Neutrophil (primary cell): Measurements from ENCODE around the gene RAB27A.

Experiments
- H3K27ac ChIP-seq: fragments of 200-600 bp; sonication (generic); 2 replicates; pipeline ENCODE4 v1.5.1; 2016; ENCODE audit warnings: mild to moderate bottlenecking, moderate library complexity
- H3K27me3 ChIP-seq: fragments of 200-600 bp; sonication (generic); 2 replicates; pipeline ENCODE4 v1.6.0; 2016; ENCODE audit warnings: mild to moderate bottlenecking
- H3K36me3 ChIP-seq: fragments of 200-600 bp; sonication (generic); 2 replicates; pipeline ENCODE4 v1.5.1; 2017
- H3K4me1 ChIP-seq, 2 experiments: fragments of 200-600 bp in 1 of 2; sonication (generic) in 1 of 2; 1 replicate in 1 of 2; 2 replicates in 1 of 2; pipeline versions ENCODE4 v1.5.1 to v1.6.1; 2013 to 2016; ENCODE audit warnings: low read depth in 1 of 2, low read length in 1 of 2, mild to moderate bottlenecking in 1 of 2, moderate library complexity in 1 of 2; ENCODE audit not compliant: control insufficient read depth in 1 of 2, insufficient read depth in 1 of 2
- H3K4me3 ChIP-seq, 2 experiments: fragments of 200-600 bp in 1 of 2; sonication (generic) in 1 of 2; 1 replicate in 1 of 2; 2 replicates in 1 of 2; pipeline ENCODE4 v1.5.1; 2013 to 2016; ENCODE audit warnings: low read depth in 1 of 2, low read length in 1 of 2, mild to moderate bottlenecking in 1 of 2, moderate library complexity in 1 of 2
- H3K9me3 ChIP-seq: fragments of 200-600 bp; sonication (generic); 2 replicates; pipeline ENCODE4 v1.5.1; 2016
- TF ChIP-seq, protein P1 (sequence below): fragments of 200-600 bp; sonication (generic); IDR thresholded peaks from 2 replicates; pipeline ENCODE4 v1.5.1; 2016; ENCODE audit warnings: antibody characterized with exemption

Gene RAB27A

DNA sequence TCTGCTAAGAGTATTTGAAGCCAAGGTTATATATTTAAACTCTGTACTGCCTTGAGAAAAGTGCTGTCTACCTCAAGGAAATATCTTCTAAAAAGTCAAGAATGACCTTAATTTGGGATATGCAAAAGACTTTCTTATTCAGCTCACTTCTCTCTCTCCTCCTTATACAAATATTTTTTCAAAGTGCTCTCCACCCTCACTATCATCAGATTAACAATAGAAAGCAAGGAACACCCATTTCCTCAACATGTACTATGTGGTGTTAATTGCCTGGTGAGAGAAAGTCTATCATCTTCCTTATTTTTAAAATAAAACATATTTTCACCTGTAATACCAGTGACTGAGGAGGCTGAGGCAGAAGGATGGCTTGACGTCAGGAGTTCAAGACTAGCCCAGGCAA is 48.4 kb downstream of the RAB27A start:
- peaks cover 54 to 93% of the 10 kb centered on the region in 2 experiments for H3K4me1 ChIP-seq
- no peak overlapping the region for H3K4me3 ChIP-seq
- H3K9me3 ChIP-seq, result no peaks in the 10 kb centered on the region
- H3K27ac ChIP-seq, result peak overlapping the region; percentile 67
- TF ChIP-seq, protein P1, sequence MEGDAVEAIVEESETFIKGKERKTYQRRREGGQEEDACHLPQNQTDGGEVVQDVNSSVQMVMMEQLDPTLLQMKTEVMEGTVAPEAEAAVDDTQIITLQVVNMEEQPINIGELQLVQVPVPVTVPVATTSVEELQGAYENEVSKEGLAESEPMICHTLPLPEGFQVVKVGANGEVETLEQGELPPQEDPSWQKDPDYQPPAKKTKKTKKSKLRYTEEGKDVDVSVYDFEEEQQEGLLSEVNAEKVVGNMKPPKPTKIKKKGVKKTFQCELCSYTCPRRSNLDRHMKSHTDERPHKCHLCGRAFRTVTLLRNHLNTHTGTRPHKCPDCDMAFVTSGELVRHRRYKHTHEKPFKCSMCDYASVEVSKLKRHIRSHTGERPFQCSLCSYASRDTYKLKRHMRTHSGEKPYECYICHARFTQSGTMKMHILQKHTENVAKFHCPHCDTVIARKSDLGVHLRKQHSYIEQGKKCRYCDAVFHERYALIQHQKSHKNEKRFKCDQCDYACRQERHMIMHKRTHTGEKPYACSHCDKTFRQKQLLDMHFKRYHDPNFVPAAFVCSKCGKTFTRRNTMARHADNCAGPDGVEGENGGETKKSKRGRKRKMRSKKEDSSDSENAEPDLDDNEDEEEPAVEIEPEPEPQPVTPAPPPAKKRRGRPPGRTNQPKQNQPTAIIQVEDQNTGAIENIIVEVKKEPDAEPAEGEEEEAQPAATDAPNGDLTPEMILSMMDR, result no peak
- peaks cover 7% of the 10 kb centered on the region for H3K36me3 ChIP-seq
- H3K27me3 ChIP-seq, result no peaks in the 10 kb centered on the region

DNA sequence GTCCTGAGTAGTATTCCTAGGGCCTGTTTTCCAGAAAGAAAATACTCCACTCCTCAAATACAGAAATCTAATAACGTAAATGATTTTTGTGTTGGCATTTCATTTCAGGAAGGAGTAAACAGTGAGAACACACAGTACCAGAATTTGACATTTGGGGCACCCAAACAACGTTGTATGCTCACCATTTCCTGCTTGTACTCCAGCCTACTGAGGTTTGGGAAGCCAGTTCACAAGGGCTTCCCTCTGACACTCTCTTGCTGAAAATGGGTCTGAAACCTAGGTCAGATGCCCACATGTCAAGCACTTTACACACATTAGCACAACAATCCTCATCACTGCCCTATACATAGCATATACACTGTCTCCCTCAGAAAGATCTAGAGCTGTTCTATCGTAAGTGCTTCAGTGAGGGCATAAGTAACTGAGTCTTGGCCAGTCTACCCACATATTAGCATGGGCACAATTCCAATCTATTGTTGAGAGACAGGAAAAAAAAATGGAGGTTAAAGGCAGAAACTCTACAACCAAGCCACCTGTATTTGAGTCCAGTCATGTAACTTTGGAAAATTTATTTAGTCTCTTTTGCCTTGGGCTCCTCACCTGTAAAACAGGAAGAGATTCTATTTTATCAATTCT is 49.4 kb downstream of the RAB27A start:
- Histone ChIP-seq H3K27ac (peak overlapping the region; percentile 67), H3K4me1 (peaks cover 44 to 89% of the 10 kb centered on the region in 2 experiments), H3K36me3 (peaks cover 7% of the 10 kb centered on the region), H3K27me3 (no peaks in the 10 kb centered on the region), H3K9me3 (no peaks in the 10 kb centered on the region), H3K4me3 (no peak overlapping the region)
- TF ChIP-seq, protein P1, result no peak

DNA sequence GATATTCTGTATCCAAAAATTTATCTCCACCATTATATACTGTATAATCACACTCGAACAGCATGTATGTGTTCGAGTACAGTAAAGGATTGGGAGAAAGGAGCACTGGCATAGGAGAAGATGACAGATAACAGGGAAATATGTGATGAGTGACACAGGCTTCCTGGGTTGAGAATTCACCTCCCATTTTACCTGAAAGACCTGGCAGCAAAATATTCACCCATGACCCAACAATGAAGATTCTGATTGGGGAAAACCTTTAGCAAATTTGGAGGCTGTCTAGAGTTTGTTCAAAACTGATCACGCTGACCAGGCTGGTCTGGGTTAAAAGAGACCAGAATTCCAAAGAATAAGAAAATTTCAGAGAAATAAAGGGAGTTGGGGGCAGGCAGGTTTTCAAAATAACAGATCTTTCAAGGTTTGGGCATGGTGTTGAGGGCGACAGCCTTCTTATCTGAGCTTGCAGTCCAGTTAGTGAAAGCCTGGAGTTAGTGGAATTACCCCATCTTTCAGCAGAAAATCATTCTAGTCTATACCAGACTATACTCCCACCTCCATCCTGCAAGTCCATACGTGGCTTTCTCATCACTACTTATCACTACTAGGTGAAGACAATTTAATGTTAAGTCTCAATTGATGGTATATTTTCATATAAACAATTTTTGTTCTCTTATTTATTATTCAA is 50.0 kb downstream of the RAB27A start:
- TF ChIP-seq, protein P1, result no peak
- H3K4me3 ChIP-seq, result no peak overlapping the region
- peak overlapping the region; percentile 67 for H3K27ac ChIP-seq
- peaks cover 12% of the 10 kb centered on the region for H3K36me3 ChIP-seq
- H3K9me3 ChIP-seq, result no peaks in the 10 kb centered on the region
- H3K4me1 ChIP-seq, result peaks cover 38 to 88% of the 10 kb centered on the region in 2 experiments
- no peaks in the 10 kb centered on the region for H3K27me3 ChIP-seq

DNA sequence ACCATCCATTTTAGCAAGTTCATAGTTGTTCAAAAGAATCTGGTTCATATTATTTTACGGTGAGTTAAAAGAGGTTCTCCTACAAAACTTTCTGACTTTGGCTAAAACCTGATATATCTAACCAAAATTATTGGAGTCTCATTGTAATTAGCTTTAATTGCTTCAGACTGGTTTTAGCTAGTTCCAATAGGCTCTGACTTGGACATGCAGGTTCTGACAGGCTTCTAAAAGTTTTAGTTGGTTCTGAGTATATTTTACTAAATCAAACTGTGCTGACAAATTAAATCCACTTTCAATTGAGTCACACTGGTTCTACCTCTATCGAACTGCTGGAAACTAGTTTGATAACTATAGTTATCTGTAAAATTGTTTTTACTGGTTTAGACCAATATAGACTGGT is 50.7 kb downstream of the RAB27A start:
- peaks cover 19% of the 10 kb centered on the region for H3K36me3 ChIP-seq
- peak overlapping the region; percentile 67 for H3K27ac ChIP-seq
- no peak overlapping the region for H3K4me3 ChIP-seq

DNA sequence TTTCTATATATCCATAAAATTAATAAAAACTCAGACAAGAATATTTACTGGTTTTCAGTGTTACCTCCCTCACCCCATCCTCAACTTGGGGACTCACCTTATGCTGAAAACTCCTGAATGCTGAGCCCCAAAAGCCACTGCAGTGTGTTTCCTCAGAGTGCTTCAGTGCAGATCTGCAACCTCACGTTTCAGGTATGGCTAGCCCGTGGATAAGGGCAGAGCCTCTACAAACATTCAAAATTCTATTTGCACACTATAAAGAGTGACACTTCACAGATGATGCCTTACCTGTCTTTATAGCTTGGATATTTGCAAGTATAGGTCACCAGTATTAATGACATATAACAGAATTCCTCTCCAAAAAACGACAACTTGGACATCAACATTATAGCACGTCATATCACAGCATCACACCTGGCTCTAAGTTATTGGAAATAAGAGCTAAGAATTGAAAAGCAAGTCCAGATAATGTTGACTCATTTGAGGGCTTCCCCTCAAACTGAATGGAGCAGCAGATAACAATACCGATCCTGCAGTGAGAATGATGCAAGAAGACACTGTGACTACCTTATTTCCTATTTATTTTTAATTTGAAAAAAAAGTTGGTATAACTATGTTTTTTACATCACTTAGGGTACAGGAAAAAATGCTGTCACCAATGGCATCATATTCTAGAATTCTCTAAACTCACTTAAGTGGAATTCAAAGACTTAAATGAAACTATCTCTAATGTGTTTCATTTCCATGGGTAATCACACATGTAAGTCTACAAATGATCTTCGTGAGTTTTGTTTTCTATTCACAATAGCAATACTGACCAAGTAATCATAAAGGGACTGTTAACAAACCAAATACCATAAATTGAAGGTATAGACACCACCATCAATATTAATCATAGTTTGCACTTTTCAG is 52.1 kb downstream of the RAB27A start:
- peak overlapping the region; percentile 67 for H3K27ac ChIP-seq
- no peaks in the 10 kb centered on the region for H3K9me3 ChIP-seq
- no peak overlapping the region for H3K4me3 ChIP-seq
- no peaks in the 10 kb centered on the region for H3K27me3 ChIP-seq
- peaks cover 28% of the 10 kb centered on the region for H3K36me3 ChIP-seq
- H3K4me1 ChIP-seq, result peaks cover 29 to 76% of the 10 kb centered on the region in 2 experiments
- TF ChIP-seq, protein P1, result no peak

More for the DNA sequence above, 50.7 kb downstream of the RAB27A start:
- H3K4me1 ChIP-seq, result peaks cover 33 to 88% of the 10 kb centered on the region in 2 experiments
- no peaks in the 10 kb centered on the region for H3K27me3 ChIP-seq
- H3K9me3 ChIP-seq, result no peaks in the 10 kb centered on the region
- TF ChIP-seq, protein P1, result no peak
